Liver (tissue), 9 donors: ENCODE measurements around the gene SNX9. TPM values are rescaled to one million over a fixed set of nuclear protein-coding genes. Genes with fewer than 3 reads are reported as not detected.
A peak's percentile ranks its signal among the peaks of the same experiment; 100 is the strongest.
"Not testable (repeated sequence)": the region's sequence is repeated elsewhere in the genome, so short reads cannot be mapped to it uniquely, and the experiment has no call there.

Source experiments
- DNase-seq: peaks from one replicate; pipeline ENCODE4 v3.0.0-alpha.2; 2017; ENCODE audit warnings: low spot score
- H3K27ac ChIP-seq, 2 donors: one replicate each; pipeline ENCODE4 v1.7.0; 2013; ENCODE audit warnings: inconsistent platforms in 2 of 2, low read length in 2 of 2, control low read depth in 1 of 2, low read depth in 1 of 2, mild to moderate bottlenecking in 1 of 2
- H3K27me3 ChIP-seq, 4 donors: one replicate each; pipeline versions ENCODE4 v1.6.1 to v1.7.0; 2013; ENCODE audit warnings: low read length in 3 of 4, inconsistent platforms in 1 of 4, mild to moderate bottlenecking in 1 of 4, moderate library complexity in 1 of 4; ENCODE audit not compliant: control insufficient read depth in 4 of 4, insufficient read depth in 4 of 4
- H3K36me3 ChIP-seq, 4 donors: one replicate each; pipeline versions ENCODE4 v1.6.1 to v1.7.0; 2013; ENCODE audit warnings: low read length in 3 of 4, mild to moderate bottlenecking in 3 of 4, low read depth in 1 of 4, moderate library complexity in 1 of 4; ENCODE audit not compliant: control insufficient read depth in 4 of 4, insufficient read depth in 3 of 4
- H3K4me1 ChIP-seq, 4 donors: one replicate each; pipeline versions ENCODE4 v1.6.1 to v1.7.0; 2013; ENCODE audit warnings: low read length in 3 of 4, mild to moderate bottlenecking in 3 of 4, moderate library complexity in 1 of 4; ENCODE audit not compliant: control insufficient read depth in 4 of 4, insufficient read depth in 4 of 4
- H3K4me3 ChIP-seq, 3 donors: one replicate each; pipeline versions ENCODE4 v1.6.1 to v1.7.0; 2013; ENCODE audit warnings: low read length in 3 of 3, control low read depth in 1 of 3, low read depth in 1 of 3, mild to moderate bottlenecking in 1 of 3
- H3K9ac ChIP-seq, 2 donors: one replicate each; pipeline ENCODE4 v1.7.0; 2013; ENCODE audit warnings: low read length in 2 of 2, mild to moderate bottlenecking in 2 of 2, moderate library complexity in 2 of 2, control low read depth in 1 of 2, low read depth in 1 of 2
- H3K9me3 ChIP-seq, 4 donors: one replicate each; pipeline versions ENCODE4 v1.6.1 to v1.7.0; 2013; ENCODE audit warnings: low read length in 3 of 4; ENCODE audit not compliant: control insufficient read depth in 4 of 4
- FOXA1 ChIP-seq: IDR thresholded peaks from 2 replicates; pipeline ENCODE4 v1.6.1; 2016; ENCODE audit warnings: antibody characterized with exemption
- FOXA2 ChIP-seq: IDR thresholded peaks from 2 replicates; pipeline ENCODE4 v1.6.1; 2016; ENCODE audit warnings: antibody characterized with exemption
- GABPA ChIP-seq, 2 donors: IDR thresholded peaks in 1 of 2; conservative IDR thresholded peaks in 1 of 2; 2 replicates each; pipeline ENCODE4 v1.6.1; 2016; ENCODE audit warnings: antibody characterized with exemption in 2 of 2, mild to moderate bottlenecking in 1 of 2, moderate library complexity in 1 of 2
- HNF4A ChIP-seq, 2 donors: conservative IDR thresholded peaks; 2 replicates each; pipeline ENCODE4 v1.6.1; 2016; ENCODE audit warnings: antibody characterized with exemption in 2 of 2, mild to moderate bottlenecking in 2 of 2
- HNF4G ChIP-seq: IDR thresholded peaks from 2 replicates; pipeline ENCODE4 v1.6.1; 2016; ENCODE audit warnings: antibody characterized with exemption
- RAD21 ChIP-seq, 2 donors: IDR thresholded peaks; 2 replicates each; pipeline ENCODE4 v1.6.1; 2016; ENCODE audit warnings: antibody characterized with exemption in 2 of 2, mild to moderate bottlenecking in 2 of 2
- RXRA ChIP-seq, 2 donors: IDR thresholded peaks; 2 replicates each; pipeline ENCODE4 v1.6.1; 2017 to 2018; ENCODE audit warnings: antibody characterized with exemption in 2 of 2, mild to moderate bottlenecking in 1 of 2
- TAF1 ChIP-seq: conservative IDR thresholded peaks from 2 replicates; pipeline ENCODE4 v1.6.1; 2016; ENCODE audit warnings: antibody characterized with exemption, mild to moderate bottlenecking
- WGBS: extraction: QIAGEN DNeasy Blood & Tissue Kit; methylation state at CpG from one replicate; pipeline ENCODE4 v1.1.7; 2013; 5-methylcytosine and 5-hydroxymethylcytosine counted together
- polyA plus RNA-seq, 2 donors: library from polyadenylated mRNA; stranded (reverse) in 1 of 2; unstranded in 1 of 2; fragments of 200-250 nt in 1 of 2; fragments of >200 nt in 1 of 2; fragmentation: Nextera tagmentation in 1 of 2; extraction: Ambion mirVana in 1 of 2; gene quantifications; one replicate each; pipeline versions ENCODE4 v1.2.1 to v1.2.3, GENCODE V29; 2013 to 2015
- total RNA-seq, 2 donors: library from RNA; depleted of rRNA; stranded (reverse); fragments of >200 nt; gene quantifications; one replicate each; pipeline ENCODE4 v1.2.3, GENCODE V29; 2014
- TF ChIP-seq, protein P1 (sequence below): IDR thresholded peaks from 2 replicates; pipeline ENCODE4 v1.6.1; 2016; ENCODE audit warnings: antibody characterized with exemption, mild to moderate bottlenecking
- TF ChIP-seq, protein P2 (sequence below): IDR thresholded peaks from 2 replicates; pipeline ENCODE4 v1.6.1; 2016; ENCODE audit warnings: antibody characterized with exemption
- TF ChIP-seq, protein P3 (sequence below): IDR thresholded peaks from 2 replicates; pipeline ENCODE4 v1.6.1; 2016; ENCODE audit warnings: antibody characterized with exemption
- donor health status: healthy.
- donor health status: healthy.
- donor health status: healthy.
- donor health status: healthy.
- donor health status: healthy.

The SNX9 gene
- total and polyA plus RNA-seq, 4 donors: 16.4 to 31.0 (median 22.3) TPM

DNA sequence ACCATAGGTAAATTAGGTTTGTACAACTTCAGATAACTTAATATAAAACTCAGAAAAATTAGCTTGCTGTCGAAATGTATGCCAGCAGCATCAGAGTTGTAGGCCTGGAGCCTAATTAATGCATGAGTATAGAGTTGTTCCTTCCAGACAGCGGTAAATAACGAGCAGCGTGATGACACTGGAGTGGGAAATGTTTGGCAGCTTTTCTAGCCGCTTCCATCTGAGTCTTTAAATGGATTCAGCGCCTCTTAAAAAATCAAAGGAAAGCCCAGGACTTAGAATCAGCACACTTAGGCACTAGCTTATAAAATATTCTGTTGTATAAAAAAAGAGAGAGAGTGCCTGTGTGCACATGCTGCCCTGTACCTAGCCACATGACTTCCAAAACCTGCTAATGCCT is 114.9 kb downstream of the SNX9 start:
- H3K4me3 ChIP-seq: no peak overlapping the region
- peaks cover 14 to 77% (median 63%) of the 10 kb centered on the region in 4 donors for H3K36me3 ChIP-seq
- WGBS: 98% methylated on average over 6 of the region's 6 CpGs
- DNase-seq: no peak
- peaks cover 0 to 5% (median 2%) of the 10 kb centered on the region in 4 donors for H3K4me1 ChIP-seq
- no peaks in the 10 kb centered on the region for H3K27me3 ChIP-seq
- no peak overlapping the region for H3K9ac ChIP-seq
- no peak for TF ChIP-seq HNF4G
- TF ChIP-seq TAF1: no peak
- TF ChIP-seq HNF4A (conservative IDR thresholded peaks at IDR 0.05): no peak
- TF ChIP-seq GABPA (IDR thresholded peaks at IDR 0.05 in 1 of 2, conservative IDR thresholded peaks at IDR 0.05 in 1 of 2): no peak
- TF ChIP-seq FOXA2: no peak
- TF ChIP-seq, protein P1, sequence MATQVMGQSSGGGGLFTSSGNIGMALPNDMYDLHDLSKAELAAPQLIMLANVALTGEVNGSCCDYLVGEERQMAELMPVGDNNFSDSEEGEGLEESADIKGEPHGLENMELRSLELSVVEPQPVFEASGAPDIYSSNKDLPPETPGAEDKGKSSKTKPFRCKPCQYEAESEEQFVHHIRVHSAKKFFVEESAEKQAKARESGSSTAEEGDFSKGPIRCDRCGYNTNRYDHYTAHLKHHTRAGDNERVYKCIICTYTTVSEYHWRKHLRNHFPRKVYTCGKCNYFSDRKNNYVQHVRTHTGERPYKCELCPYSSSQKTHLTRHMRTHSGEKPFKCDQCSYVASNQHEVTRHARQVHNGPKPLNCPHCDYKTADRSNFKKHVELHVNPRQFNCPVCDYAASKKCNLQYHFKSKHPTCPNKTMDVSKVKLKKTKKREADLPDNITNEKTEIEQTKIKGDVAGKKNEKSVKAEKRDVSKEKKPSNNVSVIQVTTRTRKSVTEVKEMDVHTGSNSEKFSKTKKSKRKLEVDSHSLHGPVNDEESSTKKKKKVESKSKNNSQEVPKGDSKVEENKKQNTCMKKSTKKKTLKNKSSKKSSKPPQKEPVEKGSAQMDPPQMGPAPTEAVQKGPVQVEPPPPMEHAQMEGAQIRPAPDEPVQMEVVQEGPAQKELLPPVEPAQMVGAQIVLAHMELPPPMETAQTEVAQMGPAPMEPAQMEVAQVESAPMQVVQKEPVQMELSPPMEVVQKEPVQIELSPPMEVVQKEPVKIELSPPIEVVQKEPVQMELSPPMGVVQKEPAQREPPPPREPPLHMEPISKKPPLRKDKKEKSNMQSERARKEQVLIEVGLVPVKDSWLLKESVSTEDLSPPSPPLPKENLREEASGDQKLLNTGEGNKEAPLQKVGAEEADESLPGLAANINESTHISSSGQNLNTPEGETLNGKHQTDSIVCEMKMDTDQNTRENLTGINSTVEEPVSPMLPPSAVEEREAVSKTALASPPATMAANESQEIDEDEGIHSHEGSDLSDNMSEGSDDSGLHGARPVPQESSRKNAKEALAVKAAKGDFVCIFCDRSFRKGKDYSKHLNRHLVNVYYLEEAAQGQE: no peak
- TF ChIP-seq FOXA1: no peak
- TF ChIP-seq, protein P2, sequence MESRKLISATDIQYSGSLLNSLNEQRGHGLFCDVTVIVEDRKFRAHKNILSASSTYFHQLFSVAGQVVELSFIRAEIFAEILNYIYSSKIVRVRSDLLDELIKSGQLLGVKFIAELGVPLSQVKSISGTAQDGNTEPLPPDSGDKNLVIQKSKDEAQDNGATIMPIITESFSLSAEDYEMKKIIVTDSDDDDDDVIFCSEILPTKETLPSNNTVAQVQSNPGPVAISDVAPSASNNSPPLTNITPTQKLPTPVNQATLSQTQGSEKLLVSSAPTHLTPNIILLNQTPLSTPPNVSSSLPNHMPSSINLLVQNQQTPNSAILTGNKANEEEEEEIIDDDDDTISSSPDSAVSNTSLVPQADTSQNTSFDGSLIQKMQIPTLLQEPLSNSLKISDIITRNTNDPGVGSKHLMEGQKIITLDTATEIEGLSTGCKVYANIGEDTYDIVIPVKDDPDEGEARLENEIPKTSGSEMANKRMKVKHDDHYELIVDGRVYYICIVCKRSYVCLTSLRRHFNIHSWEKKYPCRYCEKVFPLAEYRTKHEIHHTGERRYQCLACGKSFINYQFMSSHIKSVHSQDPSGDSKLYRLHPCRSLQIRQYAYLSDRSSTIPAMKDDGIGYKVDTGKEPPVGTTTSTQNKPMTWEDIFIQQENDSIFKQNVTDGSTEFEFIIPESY: no peak
- TF ChIP-seq RAD21 (IDR thresholded peaks at IDR 0.05): no peak
- no peaks in the 10 kb centered on the region for H3K9me3 ChIP-seq
- no peak overlapping the region for H3K27ac ChIP-seq

DNA sequence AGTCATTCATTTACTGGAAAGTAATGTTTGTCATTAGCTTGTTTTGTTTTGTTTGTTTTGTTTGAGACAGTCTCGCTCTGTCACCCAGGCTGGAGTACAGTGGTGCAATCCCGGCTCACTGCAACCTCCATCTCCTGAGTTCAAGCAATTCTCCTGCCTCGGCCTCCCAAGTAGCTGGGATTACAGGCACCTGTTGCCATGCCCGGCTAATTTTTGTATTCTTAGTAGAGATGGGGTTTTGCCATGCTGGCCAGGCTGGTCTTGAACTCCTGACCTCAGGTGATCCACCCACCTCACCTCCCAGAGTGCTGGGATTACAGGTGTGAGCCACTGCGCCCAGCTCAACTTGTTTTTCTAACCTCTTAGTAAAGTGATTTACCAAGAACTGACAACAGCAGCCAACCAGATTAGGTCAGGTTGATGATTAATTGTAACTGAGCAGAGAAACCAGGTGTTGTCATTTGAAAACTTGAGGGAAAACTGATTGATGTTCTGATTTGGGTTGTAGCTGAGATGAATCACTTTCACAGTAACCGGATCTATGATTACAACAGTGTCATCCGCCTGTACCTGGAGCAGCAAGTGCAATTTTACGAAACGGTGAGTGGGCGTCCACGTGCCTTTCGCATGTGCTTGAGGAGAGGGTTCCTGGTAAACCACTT is 117.5 kb downstream of the SNX9 start:
- 83% methylated on average over 12 of the region's 12 CpGs for WGBS
- DNase-seq, H3K9me3 ChIP-seq, H3K9ac ChIP-seq, H3K4me3 ChIP-seq, H3K4me1 ChIP-seq, H3K27me3 ChIP-seq: not testable (repeated sequence)
- TF ChIP-seq RXRA (IDR thresholded peaks at IDR 0.05): peak in 1 of 2 donors; percentile 23
- H3K27ac ChIP-seq: peak overlapping the region; percentile 26 to 78
- H3K36me3 ChIP-seq: peaks cover 17 to 80% (median 59%) of the 10 kb centered on the region in 4 donors

DNA sequence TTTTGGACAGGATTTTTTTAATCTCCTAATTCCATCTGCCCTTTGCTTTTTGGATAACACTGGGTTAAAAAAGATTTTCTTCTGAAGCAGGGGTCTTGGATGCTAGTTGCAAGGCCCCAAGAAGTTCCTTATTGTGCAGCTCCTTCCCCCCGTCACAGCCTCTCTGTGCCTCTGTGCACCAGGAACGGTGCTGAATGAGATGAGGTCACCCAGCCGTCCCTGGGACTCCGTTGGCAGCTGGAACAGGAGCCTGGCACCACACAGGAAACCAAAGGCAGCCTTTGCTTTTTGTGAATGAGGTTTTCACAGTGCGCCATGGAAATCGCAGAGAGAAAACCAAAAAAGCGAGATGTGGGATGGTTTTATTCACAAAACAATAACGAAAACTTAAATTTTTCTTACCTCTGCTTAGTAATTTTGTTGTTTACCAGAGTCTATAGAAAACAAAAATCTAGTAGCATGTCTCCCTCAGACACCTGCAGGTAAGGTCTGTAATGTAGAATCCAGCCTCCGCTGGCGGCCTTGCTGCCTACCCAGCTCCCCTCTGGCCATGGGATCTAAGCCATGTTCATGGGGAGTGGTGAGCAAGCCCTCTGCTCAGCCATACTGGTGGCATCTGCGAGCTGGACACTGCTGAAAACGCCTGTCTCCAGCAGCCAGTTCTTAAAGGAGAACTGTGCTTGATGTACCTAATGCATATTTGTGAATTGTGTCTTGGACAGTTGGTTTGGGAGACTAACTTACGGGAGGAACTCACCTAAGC is 118.2 kb downstream of the SNX9 start:
- DNase-seq: no peak

More for the DNA sequence above, 118.2 kb downstream of the SNX9 start:
- H3K27me3 ChIP-seq: no peaks in the 10 kb centered on the region
- TF ChIP-seq, protein P3, sequence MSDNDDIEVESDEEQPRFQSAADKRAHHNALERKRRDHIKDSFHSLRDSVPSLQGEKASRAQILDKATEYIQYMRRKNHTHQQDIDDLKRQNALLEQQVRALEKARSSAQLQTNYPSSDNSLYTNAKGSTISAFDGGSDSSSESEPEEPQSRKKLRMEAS: no peak
- TF ChIP-seq RAD21 (IDR thresholded peaks at IDR 0.05): no peak
- TF ChIP-seq TAF1: no peak
- TF ChIP-seq, protein P2: no peak
- no peak for TF ChIP-seq RXRA (IDR thresholded peaks at IDR 0.05)
- peaks cover 17 to 74% (median 58%) of the 10 kb centered on the region in 4 donors for H3K36me3 ChIP-seq
- H3K9me3 ChIP-seq: no peaks in the 10 kb centered on the region
- peak overlapping the region; percentile 17 to 78 for H3K27ac ChIP-seq
- H3K9ac ChIP-seq: no peak overlapping the region
- H3K4me3 ChIP-seq: no peak overlapping the region
- H3K4me1 ChIP-seq: peaks cover 0 to 5% (median 2%) of the 10 kb centered on the region in 4 donors
- WGBS: 93% methylated on average over 13 of the region's 13 CpGs
